ENCODE results near the gene SFR1. TPM values are rescaled to one million over a fixed set of nuclear protein-coding genes. Genes with fewer than 3 reads are reported as not detected.

The SFR1 gene
- total RNA-seq, 1 experiment from 2014 or later = 9.9 TPM

DNA sequence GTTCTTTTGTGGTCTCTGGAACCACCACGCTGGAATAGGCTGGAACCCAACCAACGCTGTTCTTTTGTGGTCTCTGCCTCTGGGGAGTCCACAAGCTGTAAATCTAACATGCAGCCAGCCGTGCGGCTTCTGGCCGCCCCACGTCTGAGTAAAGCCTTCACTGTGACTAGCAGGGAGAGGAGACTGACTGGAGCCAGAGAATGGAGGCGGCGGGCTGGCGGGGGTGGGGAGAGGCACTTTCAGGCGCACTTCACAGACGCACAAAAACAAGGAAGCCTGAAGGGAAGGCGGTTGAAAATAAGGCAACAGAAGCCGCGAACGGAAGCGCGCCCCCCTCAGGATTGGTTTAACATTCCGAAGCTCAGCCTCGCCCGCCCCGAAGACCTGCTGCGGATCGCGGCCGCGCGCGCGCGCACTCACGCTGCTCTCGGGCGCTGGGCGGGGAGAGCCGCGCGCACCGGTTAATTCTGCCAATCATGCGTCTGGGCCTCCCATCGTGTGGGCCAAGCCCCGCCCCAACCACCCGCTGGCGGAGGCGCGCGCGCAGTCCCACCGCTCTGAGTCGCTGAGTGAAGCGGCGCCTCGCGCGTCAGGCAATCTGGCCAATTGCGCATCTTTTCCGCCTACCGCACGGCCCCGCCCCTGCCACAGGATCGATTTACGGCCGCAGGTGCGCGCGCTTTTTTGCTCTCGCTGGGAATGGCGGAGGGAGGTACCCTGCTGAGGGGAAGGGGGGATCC lies at the start of gene SFR1 (continued):
- TF ChIP-seq SMAD3 (CRISPR knock-in tag; IDR thresholded peaks at IDR 0.05; ENCODE audit: borderline replicate concordance) = 0 out of 2 replicates have a peak, but pooled peaks have one; percentile 36
- TF ChIP-seq, protein P1, sequence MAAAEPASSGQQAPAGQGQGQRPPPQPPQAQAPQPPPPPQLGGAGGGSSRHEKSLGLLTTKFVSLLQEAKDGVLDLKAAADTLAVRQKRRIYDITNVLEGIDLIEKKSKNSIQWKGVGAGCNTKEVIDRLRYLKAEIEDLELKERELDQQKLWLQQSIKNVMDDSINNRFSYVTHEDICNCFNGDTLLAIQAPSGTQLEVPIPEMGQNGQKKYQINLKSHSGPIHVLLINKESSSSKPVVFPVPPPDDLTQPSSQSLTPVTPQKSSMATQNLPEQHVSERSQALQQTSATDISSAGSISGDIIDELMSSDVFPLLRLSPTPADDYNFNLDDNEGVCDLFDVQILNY (CRISPR knock-in tag; IDR thresholded peaks at IDR 0.05) = peak; percentile 93

DNA sequence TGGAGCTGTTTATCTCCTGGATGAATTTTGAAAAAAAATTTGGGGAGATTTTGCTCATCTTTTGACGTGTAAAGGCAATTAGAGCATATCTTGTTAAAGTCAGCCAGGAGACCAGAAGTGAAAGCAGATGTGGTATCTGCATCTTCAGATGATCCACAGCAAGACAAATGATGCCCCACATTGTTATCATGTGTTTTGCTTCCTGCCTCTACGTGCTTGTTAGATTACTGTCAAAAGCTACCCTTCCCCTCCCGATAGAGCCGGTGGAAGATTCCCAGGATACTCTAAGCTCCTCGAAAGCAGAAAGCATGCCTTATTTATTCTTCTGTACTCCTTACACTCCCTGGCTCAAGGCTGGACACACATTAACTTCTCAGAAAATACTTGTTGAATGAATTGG lies 49.2 kb upstream of the SFR1 start:
- H3K9me3 Mint-ChIP-seq = 0 out of 2 replicates have a peak, but pooled peaks cover 5% of the 10 kb centered on the region
- ATAC-seq = no peak
- H3K27me3 Mint-ChIP-seq (ENCODE audit: low read depth) = no peaks in the 10 kb centered on the region; the same call in 1 of the 2 replicates
- H3K36me3 Mint-ChIP-seq = no peaks in the 10 kb centered on the region
- H3K4me3 Mint-ChIP-seq = no peak overlapping the region
- CTCF ChIA-PET = interaction anchor here (0.6 kb wide), 1 partner anchor 48 kb away, joined by 4 read pairs; no protein-coding TSS in a partner anchor
- no peak for DNase-seq (ENCODE audit: low spot score)
- POLR2A ChIA-PET = no interaction called here
- H3K4me1 Mint-ChIP-seq = peaks cover 23% of the 10 kb centered on the region
- no peak overlapping the region for H3K27ac Mint-ChIP-seq
- TF ChIP-seq CREM (CRISPR knock-in tag; IDR thresholded peaks at IDR 0.05) (no peak), ZNF263 (CRISPR knock-in tag; IDR thresholded peaks at IDR 0.05; ENCODE audit: low read depth) (no peak), CREB1 (CRISPR knock-in tag; IDR thresholded peaks at IDR 0.05) (no peak), OVOL2 (CRISPR knock-in tag; IDR thresholded peaks at IDR 0.05; ENCODE audit: borderline replicate concordance) (no peak), ZNF138 (CRISPR knock-in tag; conservative IDR thresholded peaks at IDR 0.05) (no peak), ZNF232 (CRISPR knock-in tag; IDR thresholded peaks at IDR 0.05) (no peak), ARID4B (CRISPR knock-in tag; IDR thresholded peaks at IDR 0.05; ENCODE audit: borderline replicate concordance) (no peak), HMGA2 (CRISPR knock-in tag; IDR thresholded peaks at IDR 0.05) (no peak), ZNF671 (CRISPR knock-in tag; IDR thresholded peaks at IDR 0.05) (no peak), ZNF423 (CRISPR knock-in tag; IDR thresholded peaks at IDR 0.05) (no peak), TEAD1 (CRISPR knock-in tag; IDR thresholded peaks at IDR 0.05) (no peak), PREB (CRISPR knock-in tag; IDR thresholded peaks at IDR 0.05; ENCODE audit: borderline replicate concordance) (no peak)
- TF ChIP-seq, protein P2, sequence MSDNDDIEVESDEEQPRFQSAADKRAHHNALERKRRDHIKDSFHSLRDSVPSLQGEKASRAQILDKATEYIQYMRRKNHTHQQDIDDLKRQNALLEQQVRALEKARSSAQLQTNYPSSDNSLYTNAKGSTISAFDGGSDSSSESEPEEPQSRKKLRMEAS (CRISPR knock-in tag; IDR thresholded peaks at IDR 0.05) = no peak
- TF ChIP-seq, protein P3, sequence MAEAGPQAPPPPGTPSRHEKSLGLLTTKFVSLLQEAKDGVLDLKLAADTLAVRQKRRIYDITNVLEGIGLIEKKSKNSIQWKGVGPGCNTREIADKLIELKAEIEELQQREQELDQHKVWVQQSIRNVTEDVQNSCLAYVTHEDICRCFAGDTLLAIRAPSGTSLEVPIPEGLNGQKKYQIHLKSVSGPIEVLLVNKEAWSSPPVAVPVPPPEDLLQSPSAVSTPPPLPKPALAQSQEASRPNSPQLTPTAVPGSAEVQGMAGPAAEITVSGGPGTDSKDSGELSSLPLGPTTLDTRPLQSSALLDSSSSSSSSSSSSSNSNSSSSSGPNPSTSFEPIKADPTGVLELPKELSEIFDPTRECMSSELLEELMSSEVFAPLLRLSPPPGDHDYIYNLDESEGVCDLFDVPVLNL (CRISPR knock-in tag; IDR thresholded peaks at IDR 0.05; ENCODE audit: borderline replicate concordance, low read depth) = no peak
- TF ChIP-seq, protein P4, sequence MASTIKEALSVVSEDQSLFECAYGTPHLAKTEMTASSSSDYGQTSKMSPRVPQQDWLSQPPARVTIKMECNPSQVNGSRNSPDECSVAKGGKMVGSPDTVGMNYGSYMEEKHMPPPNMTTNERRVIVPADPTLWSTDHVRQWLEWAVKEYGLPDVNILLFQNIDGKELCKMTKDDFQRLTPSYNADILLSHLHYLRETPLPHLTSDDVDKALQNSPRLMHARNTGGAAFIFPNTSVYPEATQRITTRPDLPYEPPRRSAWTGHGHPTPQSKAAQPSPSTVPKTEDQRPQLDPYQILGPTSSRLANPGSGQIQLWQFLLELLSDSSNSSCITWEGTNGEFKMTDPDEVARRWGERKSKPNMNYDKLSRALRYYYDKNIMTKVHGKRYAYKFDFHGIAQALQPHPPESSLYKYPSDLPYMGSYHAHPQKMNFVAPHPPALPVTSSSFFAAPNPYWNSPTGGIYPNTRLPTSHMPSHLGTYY (CRISPR knock-in tag; IDR thresholded peaks at IDR 0.05) = no peak
- TF ChIP-seq, protein P5, sequence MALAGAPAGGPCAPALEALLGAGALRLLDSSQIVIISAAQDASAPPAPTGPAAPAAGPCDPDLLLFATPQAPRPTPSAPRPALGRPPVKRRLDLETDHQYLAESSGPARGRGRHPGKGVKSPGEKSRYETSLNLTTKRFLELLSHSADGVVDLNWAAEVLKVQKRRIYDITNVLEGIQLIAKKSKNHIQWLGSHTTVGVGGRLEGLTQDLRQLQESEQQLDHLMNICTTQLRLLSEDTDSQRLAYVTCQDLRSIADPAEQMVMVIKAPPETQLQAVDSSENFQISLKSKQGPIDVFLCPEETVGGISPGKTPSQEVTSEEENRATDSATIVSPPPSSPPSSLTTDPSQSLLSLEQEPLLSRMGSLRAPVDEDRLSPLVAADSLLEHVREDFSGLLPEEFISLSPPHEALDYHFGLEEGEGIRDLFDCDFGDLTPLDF (CRISPR knock-in tag; IDR thresholded peaks at IDR 0.05) = no peak

Measured in WTC11 (cell line).